Breast epithelium (tissue), 3 donors: Measurements from ENCODE around the gene OLFM3.

Source experiments
- POLR2A ChIP-seq: fragments of 450-650 bp; IDR thresholded peaks from one replicate; pipeline ENCODE4 v1.6.1; 2016; ENCODE audit warnings: antibody characterized with exemption, mild to moderate bottlenecking, moderate library complexity
- POLR2AphosphoS5 ChIP-seq, 3 donors: sonication (generic); formaldehyde crosslinking; IDR thresholded peaks; one replicate each; pipeline ENCODE4 v1.6.1; 2017; ENCODE audit warnings: antibody characterized with exemption in 3 of 3
- TF ChIP-seq, protein P1 (sequence below), 3 donors: fragments of 450-650 bp; IDR thresholded peaks; one replicate each; pipeline ENCODE4 v1.5.1; 2016 to 2017; ENCODE audit warnings: antibody characterized with exemption in 3 of 3, mild to moderate bottlenecking in 3 of 3, moderate library complexity in 3 of 3

DNA sequence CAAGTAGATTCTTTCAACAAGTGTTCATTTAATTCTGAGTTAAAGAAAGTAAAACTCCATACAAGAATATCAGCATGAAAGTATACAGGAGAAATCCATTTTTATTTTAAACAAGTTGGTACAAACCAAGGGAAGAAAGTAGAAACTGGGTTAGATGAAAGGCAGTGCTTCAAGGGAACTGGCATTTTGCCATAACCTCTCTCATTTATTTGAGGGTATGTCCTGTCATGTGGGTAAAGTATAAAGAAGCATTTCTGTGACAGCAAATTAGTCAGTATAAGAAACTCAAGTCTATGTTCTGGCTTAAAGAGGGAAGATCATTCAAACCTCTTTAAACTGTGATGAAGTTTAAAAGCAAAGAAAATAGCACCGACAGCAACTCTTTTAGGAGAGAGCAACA lies 32.0 kb downstream of the OLFM3 start:
- TF ChIP-seq POLR2AphosphoS5 (IDR thresholded peaks at IDR 0.05): no peak
- TF ChIP-seq, protein P1, sequence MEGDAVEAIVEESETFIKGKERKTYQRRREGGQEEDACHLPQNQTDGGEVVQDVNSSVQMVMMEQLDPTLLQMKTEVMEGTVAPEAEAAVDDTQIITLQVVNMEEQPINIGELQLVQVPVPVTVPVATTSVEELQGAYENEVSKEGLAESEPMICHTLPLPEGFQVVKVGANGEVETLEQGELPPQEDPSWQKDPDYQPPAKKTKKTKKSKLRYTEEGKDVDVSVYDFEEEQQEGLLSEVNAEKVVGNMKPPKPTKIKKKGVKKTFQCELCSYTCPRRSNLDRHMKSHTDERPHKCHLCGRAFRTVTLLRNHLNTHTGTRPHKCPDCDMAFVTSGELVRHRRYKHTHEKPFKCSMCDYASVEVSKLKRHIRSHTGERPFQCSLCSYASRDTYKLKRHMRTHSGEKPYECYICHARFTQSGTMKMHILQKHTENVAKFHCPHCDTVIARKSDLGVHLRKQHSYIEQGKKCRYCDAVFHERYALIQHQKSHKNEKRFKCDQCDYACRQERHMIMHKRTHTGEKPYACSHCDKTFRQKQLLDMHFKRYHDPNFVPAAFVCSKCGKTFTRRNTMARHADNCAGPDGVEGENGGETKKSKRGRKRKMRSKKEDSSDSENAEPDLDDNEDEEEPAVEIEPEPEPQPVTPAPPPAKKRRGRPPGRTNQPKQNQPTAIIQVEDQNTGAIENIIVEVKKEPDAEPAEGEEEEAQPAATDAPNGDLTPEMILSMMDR (IDR thresholded peaks at IDR 0.05): no peak
- no peak for TF ChIP-seq POLR2A
